ENCODE results near the gene VTI1A.
"Not testable (repeated sequence)": the region's sequence is repeated elsewhere in the genome, so short reads cannot be mapped to it uniquely, and the experiment has no call there.

Gene VTI1A

DNA sequence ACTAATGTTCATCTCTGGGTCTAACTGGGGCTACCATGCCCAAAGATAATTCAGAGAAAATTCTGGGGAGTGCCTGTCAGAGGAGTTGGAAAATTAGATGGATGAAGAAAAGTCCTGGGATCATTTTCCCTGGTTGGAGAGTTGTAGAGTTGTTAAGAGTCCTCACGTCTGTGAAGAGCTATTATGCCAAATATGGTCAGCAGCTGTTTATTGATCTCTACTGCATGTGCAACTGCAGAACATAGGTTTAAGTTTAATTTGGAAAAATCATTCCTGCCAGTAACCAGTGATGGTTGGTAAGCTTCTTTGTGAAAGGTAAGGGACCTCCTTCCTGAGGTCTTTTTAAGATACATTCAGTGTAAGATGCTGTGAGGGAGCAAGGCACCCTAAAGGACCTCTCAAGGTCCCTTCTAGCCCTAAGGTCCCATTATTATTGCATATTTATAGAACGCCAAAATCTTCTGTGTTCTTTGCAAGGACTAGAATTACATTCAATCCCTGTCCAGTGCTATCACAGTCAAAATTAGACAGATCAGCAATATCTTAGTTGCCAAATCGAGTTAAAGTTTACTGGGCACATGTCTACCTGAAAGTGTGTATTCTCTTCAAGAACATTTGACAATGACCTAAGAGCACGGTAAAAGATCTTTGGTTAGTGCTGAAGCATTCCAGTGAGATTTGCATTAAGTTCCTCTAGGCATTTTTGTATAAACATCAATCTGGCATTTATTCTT, 62.7 kb downstream of the VTI1A start:
- no peak for DNase-seq

DNA sequence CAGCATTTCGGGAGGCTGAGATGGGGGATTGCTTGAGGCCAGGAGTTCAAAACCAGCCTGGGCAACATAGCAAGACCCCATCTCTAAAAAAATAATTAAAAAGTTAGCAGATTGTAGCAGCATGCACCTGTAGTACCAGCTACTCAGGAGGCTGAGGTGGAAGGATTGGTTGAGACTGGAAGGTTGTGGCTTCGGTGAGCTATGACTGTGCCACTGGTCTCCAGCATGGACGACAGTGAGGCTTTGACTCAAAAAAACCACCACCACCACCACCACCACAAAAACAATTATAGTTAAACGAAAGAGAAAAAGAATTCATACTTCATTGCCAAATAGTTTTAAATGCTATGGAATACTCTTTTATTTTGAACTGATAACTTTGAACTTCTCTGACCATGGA, 63.4 kb downstream of the VTI1A start:
- DNase-seq: no peak

DNA sequence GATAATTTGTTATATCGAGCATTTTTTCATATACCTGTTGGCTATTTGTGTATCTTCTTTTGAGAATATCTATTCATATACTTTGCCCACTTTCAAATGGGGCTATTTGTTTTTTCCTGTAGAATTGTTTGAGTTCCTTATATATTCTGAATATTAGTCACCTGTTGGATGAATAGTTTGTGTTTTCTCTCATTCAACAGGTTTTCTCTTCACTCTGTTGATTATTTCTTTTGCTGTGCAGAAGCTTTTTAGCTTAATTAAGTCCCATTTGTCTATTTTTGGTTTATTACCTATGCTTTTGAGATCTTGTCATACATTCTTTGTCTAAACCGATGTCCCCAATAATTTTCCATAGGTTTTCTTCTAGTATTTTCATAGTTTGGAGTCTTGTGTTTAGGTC, 65.3 kb downstream of the VTI1A start:
- no peak for DNase-seq

DNA sequence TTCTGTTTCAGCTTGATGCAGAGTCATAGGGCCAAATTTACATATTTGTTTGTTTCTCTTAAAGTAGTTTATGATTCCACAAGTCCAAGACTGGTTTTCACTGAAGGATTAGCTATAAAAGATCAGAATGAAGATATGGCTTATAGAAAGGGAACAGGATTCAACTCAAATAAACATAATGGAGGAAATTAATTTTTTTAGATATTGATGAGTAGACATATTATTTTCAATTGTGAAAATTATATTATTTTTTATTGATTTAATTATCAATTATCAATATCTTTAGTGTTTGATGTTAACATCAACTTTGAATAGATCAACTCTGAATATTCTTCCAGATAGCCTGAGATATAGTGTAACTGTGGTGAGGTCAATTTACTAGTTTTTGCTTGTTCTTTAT, 68.1 kb downstream of the VTI1A start:
- no peak for DNase-seq

DNA sequence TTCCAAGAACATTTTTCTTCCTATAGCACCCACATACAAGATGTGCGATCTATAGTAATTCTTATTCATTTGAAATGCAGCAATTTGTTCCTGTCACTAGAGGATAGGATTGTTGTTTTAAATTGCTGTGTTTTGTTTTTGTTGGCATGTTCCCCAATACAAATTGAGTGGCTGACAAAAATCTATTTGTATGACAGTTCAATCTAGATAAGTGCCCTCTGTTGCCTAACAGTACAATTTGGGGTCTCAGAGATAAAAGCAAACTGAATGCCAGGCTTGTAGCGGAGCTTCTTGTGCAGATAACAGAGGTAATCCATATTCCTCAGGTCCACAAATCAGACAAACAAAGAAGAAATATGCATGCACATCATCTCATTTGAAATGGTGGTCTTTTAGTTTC, 68.8 kb downstream of the VTI1A start:
- DNase-seq: no peak

DNA sequence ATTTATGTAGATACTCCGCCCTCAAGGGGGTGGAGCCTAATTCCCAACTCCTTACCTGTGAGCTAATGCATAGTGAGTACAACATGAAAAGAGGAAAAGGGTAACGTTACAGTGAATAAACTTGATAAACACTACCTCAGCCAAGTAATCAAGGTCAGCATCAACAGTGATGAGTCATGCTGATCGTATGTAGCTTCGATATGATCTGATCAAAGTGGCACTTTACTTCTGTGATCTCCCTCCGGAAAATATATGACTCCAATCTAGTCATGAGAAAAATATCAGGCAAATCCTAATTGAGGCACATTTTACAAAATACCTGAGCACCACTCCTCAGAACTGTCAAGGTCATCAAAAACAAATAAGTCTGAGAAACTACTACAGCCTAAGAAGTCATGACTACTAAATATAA, 70.4 kb downstream of the VTI1A start:
- DNase-seq: no peak

DNA sequence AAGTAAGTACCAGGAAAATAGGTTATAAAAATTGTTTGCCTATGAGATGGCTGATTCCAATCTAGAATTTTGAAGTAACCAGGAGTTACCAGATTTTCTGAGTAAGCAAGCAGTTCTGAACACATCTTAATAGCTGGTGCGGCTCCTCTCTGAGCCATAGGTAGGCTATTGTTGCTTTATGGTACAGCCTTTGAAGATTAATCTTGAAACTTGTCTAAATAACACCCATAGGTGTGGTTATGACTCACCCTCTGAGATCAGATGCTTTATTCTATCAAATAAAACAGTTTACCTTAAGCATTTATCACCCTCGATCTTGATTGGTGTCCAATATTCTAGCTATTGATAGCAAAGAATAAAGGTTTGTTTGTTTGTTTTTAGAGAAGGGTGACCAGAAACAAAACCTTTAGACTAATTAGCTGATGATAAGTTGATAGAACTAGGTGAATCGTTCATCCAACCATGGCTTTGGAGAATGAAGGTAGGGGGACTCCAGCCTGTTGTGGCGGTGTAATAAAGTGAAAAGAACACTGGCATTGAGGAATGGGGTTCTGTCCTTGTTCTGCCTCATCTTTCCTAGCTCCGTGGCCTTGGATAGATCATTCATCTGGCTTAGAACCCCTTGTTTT, 72.2 kb downstream of the VTI1A start:
- no peak for DNase-seq

DNA sequence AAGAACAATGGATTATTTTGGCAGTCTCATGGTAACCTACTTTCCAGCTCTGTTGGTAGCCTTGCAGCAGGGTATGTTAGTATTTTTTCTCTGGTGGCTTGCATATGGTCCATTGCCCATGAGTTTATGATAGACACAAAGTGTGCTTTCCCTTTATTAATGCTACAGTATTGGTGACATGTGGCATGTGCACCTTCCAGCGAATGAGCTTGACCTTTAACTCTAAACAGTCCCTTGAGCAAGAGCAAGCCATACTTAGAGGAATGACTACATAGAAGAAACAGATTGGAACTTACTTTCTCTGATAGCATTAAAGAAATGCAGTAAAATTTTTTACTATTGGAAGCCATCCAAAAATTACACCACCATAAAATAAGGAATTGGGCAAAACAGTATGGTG, 73.9 kb downstream of the VTI1A start:
- DNase-seq: no peak

DNA sequence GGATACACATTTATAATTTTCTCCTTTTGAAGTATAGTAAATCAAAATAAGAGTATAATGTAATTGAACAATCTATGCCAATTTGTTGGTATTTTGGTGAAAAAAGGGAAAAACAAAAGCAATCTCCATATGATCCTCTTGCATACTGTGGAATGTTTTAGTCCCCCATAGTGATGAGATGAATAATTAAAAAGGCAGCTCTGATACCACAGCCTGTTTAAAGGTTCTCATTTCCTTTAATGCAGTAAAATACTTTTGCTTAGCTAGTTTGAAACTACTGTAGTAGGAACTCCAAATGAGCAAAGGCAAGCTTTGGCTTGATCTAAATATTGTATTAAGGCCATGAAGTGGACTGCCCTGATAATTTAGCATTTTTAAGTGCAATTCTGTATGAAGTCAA, 77.6 kb downstream of the VTI1A start:
- no peak for DNase-seq

DNA sequence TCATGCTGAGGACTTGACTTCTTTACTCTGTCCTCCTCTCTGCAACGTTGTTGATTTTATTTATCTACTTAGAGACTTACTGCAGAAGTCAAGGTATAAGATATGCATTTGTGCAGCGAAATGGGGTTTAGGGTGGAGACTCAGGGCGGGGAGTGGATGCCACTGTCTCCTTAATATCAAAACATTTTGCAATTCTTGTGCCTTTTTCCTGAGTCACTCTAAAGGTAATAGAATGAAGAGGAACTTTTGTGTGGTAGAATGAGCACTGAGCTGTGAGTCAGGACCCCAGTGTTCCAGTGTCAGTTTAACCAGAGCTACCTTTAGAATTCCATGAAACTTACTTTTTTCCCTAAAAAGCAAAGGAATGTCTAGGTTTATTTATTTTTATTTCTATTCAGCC, 78.2 kb downstream of the VTI1A start:
- no peak for DNase-seq

DNA sequence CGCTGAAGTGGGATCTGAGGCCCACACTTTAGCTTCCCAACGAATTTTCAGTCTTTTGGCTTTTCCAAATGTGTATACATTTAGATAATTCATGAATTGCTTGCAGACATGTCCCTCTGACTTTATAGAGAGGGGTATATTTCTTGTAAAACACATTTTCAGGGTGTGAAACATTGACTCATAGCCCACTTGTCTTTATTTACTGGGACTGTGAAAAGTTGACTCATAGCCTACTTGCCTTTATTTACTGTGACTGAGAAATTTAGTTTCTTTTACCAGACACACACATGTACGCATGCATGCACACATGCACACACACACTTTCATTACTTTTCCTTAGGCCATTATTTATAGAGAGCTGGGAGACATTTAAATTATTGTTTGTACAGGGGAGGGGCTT, 79.1 kb downstream of the VTI1A start:
- no peak for DNase-seq

DNA sequence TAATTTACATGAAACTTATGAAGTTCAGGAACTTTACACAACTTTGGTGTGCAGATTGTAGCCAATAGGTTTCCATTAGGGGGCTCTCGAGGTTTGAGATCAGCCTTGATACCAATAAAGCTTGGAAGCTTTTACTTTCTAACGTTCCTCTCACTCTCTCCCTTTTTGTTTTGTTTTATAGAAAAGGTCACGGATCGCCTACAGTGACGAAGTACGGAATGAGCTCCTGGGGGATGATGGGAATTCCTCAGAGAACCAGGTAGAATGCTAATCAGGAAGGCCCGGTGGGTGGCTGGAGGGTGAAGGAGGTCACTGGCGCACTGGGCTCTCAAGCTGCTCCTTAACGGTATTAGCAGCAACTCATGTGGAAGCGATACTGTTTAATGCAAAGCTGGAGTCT, 79.9 kb downstream of the VTI1A start:
- DNase-seq: no peak

DNA sequence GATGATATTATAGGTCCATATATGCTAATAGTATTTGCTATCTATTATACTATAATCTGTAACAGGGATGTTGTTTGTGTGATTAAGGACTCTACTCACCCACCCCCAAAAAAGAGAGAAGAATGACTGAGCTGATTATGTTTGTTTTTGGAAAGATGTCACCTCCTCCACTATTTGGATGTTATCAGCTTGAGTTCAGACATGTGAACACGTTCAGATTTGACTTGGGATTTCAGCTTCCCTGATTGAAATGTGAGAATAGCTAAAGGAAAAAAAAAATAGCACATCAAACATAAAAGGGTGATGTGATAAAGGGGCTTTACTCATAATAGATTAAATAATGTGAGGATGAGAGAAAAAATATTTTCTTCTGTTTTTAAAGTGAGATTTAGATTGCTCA, 81.2 kb downstream of the VTI1A start:
- no peak for DNase-seq

DNA sequence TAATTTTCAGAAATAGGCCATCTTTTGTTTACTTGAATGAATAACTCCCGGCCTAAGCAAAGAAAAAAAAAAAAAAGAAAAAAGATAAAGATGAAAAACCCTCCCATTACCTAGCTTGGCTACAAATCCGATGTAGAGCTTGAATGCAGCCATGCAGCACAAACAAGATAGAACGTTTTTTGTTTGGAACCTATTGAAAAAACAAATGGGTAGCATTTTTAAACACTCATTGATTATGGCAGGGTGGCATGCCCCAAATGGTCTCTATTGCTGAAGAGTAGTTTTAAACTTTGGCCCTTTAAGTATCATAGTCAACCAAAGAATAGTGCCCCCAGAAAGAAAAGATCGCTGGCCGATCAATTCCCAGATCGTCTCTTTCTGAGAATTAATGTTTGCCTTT, 84.4 kb downstream of the VTI1A start:
- no peak for DNase-seq

DNA sequence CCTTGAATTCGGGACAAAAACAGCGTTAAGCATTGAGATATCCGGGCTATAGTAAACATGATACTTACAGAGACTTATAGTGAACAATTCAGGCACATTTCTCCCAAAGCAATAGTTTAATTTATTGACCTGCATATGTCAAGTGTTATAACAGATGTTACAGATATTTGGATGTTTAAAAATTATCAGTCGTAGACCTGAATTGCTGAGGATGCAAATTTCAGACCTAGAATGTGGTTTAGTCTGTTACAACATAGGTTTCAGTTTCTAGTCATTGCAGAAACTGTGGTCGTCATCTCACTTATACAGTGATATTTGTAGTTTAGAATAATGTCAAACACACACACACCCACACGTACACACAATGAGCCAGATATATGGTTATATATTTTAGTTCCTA, 85.2 kb downstream of the VTI1A start:
- DNase-seq: no peak

DNA sequence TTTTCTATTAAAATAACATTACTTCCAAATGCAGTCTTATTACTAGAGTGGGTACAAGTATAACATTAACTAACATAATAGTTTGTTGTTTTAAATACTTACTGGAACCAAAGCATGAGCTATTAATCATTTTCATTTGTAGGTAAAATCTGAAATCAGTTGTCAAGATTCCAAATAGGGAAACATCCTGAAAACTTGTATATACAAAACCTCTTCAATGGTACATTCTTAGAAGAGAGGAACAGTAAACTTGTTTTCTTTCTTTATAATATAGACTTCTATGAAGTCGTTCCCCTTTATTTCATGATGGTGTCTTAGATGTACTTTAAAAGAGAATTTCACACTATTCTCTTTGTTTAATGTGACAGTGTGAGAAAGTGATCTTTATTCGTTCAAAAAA, 85.9 kb downstream of the VTI1A start:
- DNase-seq: no peak

DNA sequence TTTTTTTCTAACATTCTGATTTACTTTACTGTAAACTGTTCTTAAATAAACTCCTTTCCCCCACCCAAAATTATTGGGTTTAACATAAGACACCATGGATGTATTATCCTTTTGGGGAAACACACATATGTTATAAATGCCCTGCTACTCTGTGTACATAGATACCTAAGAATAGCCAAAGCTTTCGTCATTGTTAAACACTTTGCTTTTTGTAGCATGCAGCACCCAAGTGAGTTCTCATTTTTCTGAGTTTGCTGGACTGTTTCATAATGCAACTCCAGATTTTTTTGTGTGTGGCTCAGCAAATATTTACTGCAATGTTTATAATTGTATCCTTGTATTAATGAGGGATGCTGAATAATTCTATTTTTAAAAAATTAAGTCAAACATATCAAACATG, 86.9 kb downstream of the VTI1A start:
- DNase-seq: no peak

DNA sequence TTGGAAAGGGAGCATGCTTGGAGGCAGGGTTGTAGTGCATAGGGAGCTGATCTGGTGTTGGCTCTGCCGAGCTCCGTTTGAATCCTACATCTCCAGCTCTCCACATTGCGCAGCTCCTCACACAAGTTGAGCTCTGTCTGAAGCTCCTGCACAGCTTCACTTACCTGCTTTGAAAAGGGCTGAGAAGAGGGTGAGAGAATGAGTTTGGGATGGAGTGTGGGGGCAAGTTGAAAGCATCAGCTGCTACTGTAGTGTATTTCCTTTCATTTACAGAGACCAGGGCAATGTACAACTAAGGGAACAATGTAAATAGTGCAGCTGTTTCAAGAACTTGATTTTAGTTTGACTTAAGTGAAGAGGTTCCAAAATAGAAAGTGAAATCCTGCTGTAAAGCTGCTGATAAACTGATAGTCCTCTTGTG, 88.5 kb downstream of the VTI1A start:
- no peak for DNase-seq

DNA sequence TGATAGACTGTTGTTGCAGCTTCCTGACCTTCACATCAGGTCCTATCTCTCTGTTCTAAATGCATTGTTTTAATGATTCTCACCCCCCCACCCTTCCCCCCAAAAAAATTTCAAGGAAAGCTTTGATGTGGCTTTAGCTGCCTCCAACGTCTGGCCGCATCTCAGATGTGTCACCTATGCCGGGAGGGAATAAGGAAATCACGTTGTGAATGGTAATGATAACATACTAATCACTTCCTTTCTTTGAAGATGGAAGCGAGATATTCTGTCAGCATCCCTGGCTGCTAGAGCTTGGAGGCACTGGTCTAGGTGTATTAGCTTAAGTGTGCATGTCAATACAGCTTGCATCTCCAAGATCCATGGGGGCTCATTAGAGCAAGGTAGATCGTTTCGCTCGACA, 89.6 kb downstream of the VTI1A start:
- DNase-seq: no peak

DNA sequence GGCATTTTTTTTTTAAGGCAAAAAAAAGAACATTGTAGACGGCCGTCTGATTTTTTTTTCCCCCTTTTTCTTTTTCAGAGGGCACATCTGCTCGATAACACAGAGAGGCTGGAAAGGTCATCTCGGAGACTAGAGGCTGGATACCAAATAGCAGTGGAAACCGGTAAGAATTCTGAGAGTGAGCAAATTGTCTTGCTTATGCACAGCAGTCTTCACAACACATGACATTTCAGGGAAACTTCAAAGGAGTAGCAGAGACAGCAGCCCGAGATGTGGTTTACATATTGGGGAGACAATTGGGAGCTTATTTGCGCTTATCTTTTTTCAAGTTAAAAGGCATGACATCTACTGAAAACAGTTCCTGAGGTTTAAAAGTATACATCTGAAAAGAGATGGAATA, 91.2 kb downstream of the VTI1A start:
- no peak for DNase-seq

DNA sequence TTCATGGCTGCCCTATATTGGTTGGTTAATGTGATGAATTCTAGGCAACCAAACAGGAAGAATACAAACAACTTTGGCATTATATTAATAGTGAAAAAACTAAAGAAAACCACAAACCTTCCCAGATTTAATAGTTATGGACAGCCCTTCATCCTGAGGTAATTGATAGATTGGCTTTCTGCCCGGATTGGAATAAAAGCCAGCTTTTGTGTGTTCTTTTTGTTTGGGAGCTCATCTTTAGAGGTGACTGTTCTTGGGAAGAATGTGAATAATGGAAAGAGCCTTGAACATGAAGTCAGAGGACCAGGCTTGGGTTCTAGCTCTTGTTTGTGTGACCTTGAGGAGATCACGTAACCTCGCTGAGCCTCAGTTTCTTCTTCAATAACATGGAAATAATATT, 92.3 kb downstream of the VTI1A start:
- no peak for DNase-seq

DNA sequence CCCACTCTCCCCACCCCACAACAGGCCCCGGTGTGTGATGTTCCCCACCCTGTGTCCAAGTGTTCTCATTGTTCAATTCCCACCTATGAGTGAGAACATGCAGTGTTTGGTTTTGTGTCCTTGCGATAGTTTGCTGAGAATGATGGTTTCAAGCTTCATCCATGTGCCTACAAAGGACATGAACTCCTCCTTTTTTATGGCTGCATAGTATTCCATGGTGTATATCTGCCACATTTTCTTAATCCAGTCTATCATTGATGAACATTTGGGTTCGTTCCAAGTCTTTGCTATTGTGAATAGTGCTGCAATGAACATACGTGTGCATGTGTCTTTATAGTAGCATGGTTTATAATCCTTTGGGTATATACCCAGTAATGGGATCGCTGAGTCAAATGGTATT, 95.8 kb downstream of the VTI1A start:
- not testable (repeated sequence) for DNase-seq

DNA sequence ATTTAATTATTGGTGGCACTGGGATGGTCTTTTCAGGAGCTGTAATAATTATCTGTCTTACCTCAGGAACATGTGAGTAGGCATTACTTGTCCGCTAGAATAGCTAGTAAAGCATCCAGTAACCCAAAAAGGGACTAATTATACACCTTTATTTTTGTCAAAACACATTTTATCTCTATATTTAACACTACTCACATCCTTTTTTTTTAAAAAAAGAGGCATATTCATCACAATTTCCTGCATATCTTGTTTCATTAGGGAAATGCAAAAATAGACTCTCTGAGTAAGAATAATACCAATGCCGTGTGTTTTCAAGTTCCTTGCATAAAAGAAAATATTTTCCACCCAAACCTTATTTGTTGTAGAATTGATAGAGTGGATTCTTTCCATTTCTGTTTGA, 99.5 kb downstream of the VTI1A start:
- no peak for DNase-seq

DNA sequence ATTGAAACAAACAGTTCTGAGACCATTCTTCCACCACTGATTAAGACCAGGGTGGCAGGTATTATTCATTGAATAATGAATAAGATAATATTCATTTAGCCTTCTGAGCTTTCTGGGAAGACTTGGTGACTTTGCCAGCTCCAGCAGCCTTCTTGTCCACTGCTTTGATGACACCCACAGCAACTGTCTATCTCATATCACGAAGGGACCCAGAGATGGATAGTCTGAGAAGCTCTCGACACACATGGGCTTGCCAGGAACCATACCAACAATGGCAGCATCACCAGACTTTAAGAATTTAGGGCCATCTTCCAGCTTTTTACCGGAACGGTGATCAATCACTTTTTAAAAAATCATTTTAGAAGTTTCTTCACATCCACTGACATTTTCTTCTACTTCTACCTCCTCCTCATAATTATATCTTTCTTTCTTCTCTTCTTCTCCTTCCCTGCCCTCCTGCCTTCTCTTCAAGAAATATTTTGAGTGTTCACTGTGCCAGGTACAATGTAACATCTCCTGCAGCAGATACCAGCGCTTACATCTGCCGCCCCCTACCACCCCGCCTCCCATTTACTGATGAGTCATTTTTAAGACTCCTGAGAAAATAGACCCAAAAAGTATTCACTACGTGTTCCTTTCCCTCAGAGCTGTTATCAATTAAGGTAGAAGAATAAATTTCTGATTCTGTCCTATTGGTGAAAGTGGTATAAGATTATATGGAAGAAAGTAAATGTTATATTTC, 101.7 kb downstream of the VTI1A start:
- DNase-seq: no peak

Data from bone marrow (tissue), 2 donors.